A673 (cell line): ENCODE results near the gene C12orf43.

Source experiments
- CTCF ChIP-seq: fragments of 300-800, 200-600 bp; sonication (generic); conservative IDR thresholded peaks from 2 replicates; pipeline ENCODE4 v1.5.1; 2017; ENCODE audit warnings: low read depth, mild to moderate bottlenecking, antibody characterized with exemption, low read length, moderate library complexity, mixed read lengths
- EZH2 ChIP-seq: fragments of 200-600 bp; sonication (generic); IDR thresholded peaks from 2 replicates; pipeline ENCODE4 v1.6.1; 2017; ENCODE audit warnings: borderline replicate concordance, low read depth, mild to moderate bottlenecking, mixed read lengths, antibody characterized with exemption, low read length; ENCODE audit not compliant: poor library complexity, severe bottlenecking

GRCh38 chr12:121005346-121005815 lies 10.9 kb downstream of the C12orf43 start:
- TF ChIP-seq CTCF (peak; percentile 87), EZH2 (no peak)
